Tibial artery (tissue), 4 donors: ENCODE measurements around the gene USO1.

Source experiments
- DNase-seq, 2 donors: peaks; one replicate each; pipeline ENCODE4 v3.0.0-alpha.2; 2019
- H3K27ac ChIP-seq, 2 donors: fragments of 200-600 bp; sonication (generic) in 1 of 2; 1 replicate in 1 of 2; 2 replicates in 1 of 2; pipeline ENCODE4 v1.5.1; 2018 to 2019; ENCODE audit warnings: mild to moderate bottlenecking in 1 of 2
- H3K27me3 ChIP-seq, 2 donors: fragments of 200-600 bp; sonication (generic) in 1 of 2; one replicate each; pipeline versions ENCODE4 v1.5.1 to v1.6.0; 2016 to 2019
- H3K36me3 ChIP-seq, 3 donors: fragments of 200-600 bp; sonication (generic) in 2 of 3; one replicate each; pipeline ENCODE4 v1.5.1; 2016 to 2019; ENCODE audit warnings: mild to moderate bottlenecking in 2 of 3
- H3K4me1 ChIP-seq, 4 donors: fragments of 200-600 bp; sonication (generic) in 2 of 4; 1 replicate in 3 of 4; 2 replicates in 1 of 4; pipeline ENCODE4 v1.5.1; 2016 to 2019
- H3K4me3 ChIP-seq, 2 donors: fragments of 200-600 bp; sonication (generic) in 1 of 2; 1 replicate in 1 of 2; 2 replicates in 1 of 2; pipeline ENCODE4 v1.5.1; 2018 to 2019; ENCODE audit warnings: mild to moderate bottlenecking in 2 of 2
- H3K9me3 ChIP-seq, 3 donors: fragments of 200-600 bp; sonication (generic) in 1 of 3; one replicate each; pipeline ENCODE4 v1.5.1; 2016 to 2019
- intact Hi-C: fragments of 100-400 bp; cut with DNase I; formaldehyde crosslinking; loops from one replicate; pipeline ENCODE4 v1.15.0; 2023; ENCODE audit warnings: low total_unique reads
- TF ChIP-seq, protein P1 (sequence below), 2 experiments: fragments of 200-600 bp in 1 of 2; fragments of 450-650 bp in 1 of 2; IDR thresholded peaks; one replicate each; pipeline ENCODE4 v1.5.1; 2017 to 2019; ENCODE audit warnings: antibody characterized with exemption in 2 of 2, mild to moderate bottlenecking in 1 of 2, moderate library complexity in 1 of 2

Gene USO1

DNA sequence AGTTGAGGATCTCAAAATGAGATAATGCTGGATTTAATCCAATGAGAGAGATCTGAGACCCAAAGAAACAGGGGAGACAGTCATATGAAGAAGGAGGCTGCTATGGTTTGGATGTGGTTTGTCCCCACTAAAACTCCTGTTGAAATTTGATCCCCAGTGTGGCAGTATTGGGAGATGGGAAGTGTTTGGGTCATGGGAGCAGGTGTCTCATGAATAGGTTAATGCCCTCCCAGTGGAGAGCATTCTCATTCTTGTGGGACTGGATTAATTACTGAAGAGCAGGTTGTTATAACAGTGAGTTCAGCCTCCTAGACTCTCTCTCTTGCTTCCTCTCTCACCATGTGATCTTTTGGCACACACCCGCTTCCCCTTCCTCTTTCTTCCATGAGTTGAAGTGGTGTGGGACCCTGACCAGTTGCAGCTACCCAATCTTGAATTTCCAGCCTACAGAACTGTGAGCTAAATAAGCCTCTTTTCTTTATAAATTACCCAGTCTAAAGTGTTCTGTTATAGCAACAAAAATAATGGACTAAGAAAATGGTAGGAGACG, 107.6 kb downstream of the USO1 start:
- H3K9me3 ChIP-seq: no peaks in the 10 kb centered on the region
- no peak overlapping the region for H3K27ac ChIP-seq
- intact Hi-C loops: no loop called here
- no peaks in the 10 kb centered on the region for H3K4me1 ChIP-seq
- no peaks in the 10 kb centered on the region for H3K36me3 ChIP-seq
- H3K27me3 ChIP-seq: no peaks in the 10 kb centered on the region
- TF ChIP-seq, protein P1, sequence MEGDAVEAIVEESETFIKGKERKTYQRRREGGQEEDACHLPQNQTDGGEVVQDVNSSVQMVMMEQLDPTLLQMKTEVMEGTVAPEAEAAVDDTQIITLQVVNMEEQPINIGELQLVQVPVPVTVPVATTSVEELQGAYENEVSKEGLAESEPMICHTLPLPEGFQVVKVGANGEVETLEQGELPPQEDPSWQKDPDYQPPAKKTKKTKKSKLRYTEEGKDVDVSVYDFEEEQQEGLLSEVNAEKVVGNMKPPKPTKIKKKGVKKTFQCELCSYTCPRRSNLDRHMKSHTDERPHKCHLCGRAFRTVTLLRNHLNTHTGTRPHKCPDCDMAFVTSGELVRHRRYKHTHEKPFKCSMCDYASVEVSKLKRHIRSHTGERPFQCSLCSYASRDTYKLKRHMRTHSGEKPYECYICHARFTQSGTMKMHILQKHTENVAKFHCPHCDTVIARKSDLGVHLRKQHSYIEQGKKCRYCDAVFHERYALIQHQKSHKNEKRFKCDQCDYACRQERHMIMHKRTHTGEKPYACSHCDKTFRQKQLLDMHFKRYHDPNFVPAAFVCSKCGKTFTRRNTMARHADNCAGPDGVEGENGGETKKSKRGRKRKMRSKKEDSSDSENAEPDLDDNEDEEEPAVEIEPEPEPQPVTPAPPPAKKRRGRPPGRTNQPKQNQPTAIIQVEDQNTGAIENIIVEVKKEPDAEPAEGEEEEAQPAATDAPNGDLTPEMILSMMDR (IDR thresholded peaks at IDR 0.05): no peak
- DNase-seq: peak in 1 of 2 donors; percentile 67
- H3K4me3 ChIP-seq: no peak overlapping the region

DNA sequence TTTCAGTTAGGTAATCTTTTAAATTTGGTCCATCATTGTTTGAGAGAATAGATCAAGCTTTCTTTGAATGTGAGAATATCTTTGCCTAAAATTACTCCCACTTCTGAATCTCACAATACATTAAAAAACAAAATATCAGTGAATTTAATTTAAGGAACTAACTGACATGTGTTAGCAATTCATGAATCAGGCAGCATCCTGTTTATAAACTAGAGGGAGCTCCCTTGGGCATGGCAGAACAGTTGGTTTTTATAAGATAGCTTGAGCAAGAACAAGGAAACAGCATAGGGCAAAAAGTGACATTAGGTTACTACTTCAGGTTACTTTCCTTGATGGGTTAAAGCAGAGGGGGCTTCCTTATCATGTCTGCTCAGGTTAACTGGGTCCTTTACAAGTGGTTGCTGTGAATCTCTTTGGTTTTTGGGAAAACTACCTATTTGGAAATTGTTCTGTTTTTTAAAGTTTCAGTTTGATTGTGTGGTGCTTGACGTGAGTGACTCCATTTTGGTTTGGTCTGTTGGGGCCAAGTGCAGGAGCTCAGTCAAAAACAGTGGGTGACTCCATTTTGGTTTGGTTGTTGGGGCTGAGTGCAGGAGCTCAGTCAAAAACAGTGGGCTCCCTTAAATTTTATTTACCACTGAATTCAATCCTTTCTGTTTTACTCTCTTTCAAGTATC, 109.9 kb downstream of the USO1 start:
- Histone ChIP-seq H3K27ac (no peak overlapping the region), H3K4me3 (no peak overlapping the region), H3K36me3 (no peaks in the 10 kb centered on the region), H3K9me3 (no peaks in the 10 kb centered on the region), H3K27me3 (no peaks in the 10 kb centered on the region), H3K4me1 (no peaks in the 10 kb centered on the region)
- DNase-seq: no peak
- TF ChIP-seq, protein P1 (IDR thresholded peaks at IDR 0.05): no peak
- intact Hi-C loops: no loop called here

DNA sequence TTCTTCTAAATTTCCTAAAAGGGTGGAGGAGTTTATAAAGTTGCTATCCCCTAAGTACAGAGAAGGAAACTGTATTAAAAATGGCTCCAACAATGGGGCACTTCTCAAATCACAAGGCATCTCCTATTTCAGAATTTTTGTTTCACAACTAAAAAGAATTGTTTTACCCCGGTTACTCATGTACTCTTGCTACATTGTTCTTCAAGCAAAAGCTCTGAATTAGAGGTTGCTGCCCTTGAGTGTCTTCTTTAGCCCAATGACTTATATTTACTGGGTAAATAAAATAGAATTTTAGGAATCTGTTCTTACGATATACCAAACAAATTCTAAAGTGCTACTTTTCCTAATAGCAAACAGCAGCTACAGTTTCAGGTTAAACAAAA, 110.4 kb downstream of the USO1 start:
- TF ChIP-seq, protein P1 (IDR thresholded peaks at IDR 0.05): no peak
- Histone ChIP-seq H3K36me3 (no peaks in the 10 kb centered on the region), H3K9me3 (no peaks in the 10 kb centered on the region), H3K27ac (no peak overlapping the region), H3K4me1 (no peaks in the 10 kb centered on the region), H3K27me3 (no peaks in the 10 kb centered on the region), H3K4me3 (no peak overlapping the region)
- intact Hi-C loops: no loop called here
- DNase-seq: no peak

DNA sequence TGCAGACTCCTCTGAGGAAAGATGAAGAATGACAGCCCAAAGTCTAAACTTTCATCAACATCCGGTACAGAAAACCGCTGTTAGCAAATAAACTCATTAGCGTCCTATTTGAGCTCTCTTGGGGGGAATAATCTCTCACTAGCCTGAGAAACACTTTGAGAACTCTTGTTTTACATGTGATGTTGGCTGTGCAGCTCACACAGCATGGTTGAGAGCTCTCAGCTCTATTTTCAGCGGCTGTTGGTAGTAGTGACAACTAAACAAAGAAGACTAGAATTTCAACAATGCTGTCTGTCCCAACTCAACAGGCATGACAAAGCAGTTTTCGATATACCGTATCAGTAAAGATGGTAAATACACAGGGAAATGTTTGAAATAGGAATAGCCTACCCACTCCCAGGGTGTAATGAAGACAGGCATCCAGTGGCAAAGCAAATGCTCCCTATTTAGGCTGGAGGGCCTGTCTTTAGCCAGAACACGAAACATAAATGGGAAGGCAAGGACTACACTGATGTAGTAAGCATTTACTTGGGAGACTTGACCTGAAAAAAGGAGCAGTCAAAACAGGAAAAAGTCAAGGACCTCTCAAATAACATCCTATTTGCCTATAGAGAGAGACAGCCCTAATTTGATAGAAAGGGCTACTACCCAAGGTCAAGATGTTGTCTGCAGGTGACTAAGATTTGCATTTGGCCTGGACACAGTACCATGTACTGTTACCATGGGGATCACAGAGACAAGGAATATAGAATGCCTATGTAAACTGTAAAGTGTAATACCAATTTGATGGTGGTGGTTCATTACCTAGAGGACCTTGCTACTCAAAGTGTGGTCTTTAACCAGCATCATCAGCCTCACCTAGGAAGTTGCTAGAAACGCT, 117.5 kb downstream of the USO1 start:
- Histone ChIP-seq H3K4me1 (peaks cover 0 to 18% (median 6%) of the 10 kb centered on the region in 4 donors), H3K36me3 (no peaks in the 10 kb centered on the region), H3K27me3 (no peaks in the 10 kb centered on the region), H3K4me3 (no peak overlapping the region), H3K9me3 (no peaks in the 10 kb centered on the region), H3K27ac (no peak overlapping the region)
- TF ChIP-seq, protein P1 (IDR thresholded peaks at IDR 0.05): no peak
- intact Hi-C loops: no loop called here
- no peak for DNase-seq

DNA sequence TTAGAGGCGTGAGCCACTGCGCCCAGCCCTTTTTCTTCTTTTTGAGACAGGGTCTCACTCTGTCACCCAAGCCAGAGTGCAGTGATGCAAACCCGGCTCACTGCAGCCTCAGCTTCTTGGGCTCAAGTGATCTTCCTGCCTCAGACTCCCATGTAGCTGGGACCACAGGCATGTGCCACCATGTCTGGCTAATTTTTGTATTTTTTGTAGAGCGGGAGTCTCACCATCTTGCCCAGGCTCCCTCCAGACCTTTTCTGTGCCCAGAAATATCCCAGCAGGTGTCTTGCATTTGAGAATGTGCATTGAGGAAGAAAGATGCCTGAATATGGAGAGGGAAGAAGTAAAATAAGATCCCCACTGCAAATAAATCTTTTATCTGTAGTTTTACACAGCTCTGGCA, 119.2 kb downstream of the USO1 start:
- no peaks in the 10 kb centered on the region for H3K9me3 ChIP-seq
- no peaks in the 10 kb centered on the region for H3K27me3 ChIP-seq
- H3K27ac ChIP-seq: peak overlapping the region in 1 of 2 donors; percentile 49
- H3K4me1 ChIP-seq: peaks cover 0 to 24% (median 9%) of the 10 kb centered on the region in 4 donors
- TF ChIP-seq, protein P1 (IDR thresholded peaks at IDR 0.05): no peak
- intact Hi-C loops: no loop called here
- no peaks in the 10 kb centered on the region for H3K36me3 ChIP-seq
- no peak overlapping the region for H3K4me3 ChIP-seq
- DNase-seq: no peak
